Tibial nerve (tissue), 3 donors: Measurements from ENCODE around the gene RNF144B.

Source experiments
- POLR2A ChIP-seq, 2 donors: fragments of 450-650 bp; IDR thresholded peaks; one replicate each; pipeline ENCODE4 v1.6.1; 2017; ENCODE audit warnings: antibody characterized with exemption in 2 of 2, mild to moderate bottlenecking in 2 of 2, moderate library complexity in 2 of 2
- TF ChIP-seq, protein P1 (sequence below), 5 experiments: fragments of 200-600 bp in 3 of 5; fragments of 450-650 bp in 2 of 5; sonication (generic) in 3 of 5; IDR thresholded peaks; one replicate each; pipeline ENCODE4 v1.5.1; 2016 to 2019; ENCODE audit warnings: antibody characterized with exemption in 5 of 5, mild to moderate bottlenecking in 3 of 5, moderate library complexity in 2 of 5

DNA sequence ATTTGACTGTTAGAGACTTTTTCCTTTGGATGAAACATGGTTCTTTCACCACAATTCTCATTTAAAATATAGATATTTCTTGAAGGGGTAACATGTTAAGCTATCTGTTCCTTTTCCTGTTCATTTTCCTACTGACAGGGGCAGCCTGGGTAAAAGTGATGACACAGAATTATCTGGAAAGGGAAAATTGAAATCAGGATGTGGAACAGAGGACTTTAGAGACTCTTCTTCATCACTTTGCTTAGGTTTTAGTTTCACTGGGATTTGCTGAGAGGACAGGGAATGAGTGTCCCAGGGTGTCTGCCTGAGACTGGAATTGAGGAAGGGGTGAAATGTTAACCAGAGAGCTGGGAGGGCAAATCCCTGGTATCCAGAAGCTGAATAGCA, 116.0 kb downstream of the RNF144B start:
- TF ChIP-seq, protein P1, sequence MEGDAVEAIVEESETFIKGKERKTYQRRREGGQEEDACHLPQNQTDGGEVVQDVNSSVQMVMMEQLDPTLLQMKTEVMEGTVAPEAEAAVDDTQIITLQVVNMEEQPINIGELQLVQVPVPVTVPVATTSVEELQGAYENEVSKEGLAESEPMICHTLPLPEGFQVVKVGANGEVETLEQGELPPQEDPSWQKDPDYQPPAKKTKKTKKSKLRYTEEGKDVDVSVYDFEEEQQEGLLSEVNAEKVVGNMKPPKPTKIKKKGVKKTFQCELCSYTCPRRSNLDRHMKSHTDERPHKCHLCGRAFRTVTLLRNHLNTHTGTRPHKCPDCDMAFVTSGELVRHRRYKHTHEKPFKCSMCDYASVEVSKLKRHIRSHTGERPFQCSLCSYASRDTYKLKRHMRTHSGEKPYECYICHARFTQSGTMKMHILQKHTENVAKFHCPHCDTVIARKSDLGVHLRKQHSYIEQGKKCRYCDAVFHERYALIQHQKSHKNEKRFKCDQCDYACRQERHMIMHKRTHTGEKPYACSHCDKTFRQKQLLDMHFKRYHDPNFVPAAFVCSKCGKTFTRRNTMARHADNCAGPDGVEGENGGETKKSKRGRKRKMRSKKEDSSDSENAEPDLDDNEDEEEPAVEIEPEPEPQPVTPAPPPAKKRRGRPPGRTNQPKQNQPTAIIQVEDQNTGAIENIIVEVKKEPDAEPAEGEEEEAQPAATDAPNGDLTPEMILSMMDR (IDR thresholded peaks at IDR 0.05), result no peak
- no peak for TF ChIP-seq POLR2A (IDR thresholded peaks at IDR 0.05)
